Duodenal mucosa (tissue), 2 donors: ENCODE measurements around the gene FLNB.

Source experiments
- H3K27ac ChIP-seq: one replicate; pipeline ENCODE4 v1.7.0; 2013; ENCODE audit warnings: low read depth, low read length
- H3K27me3 ChIP-seq, 2 donors: one replicate each; pipeline ENCODE4 v1.7.0; 2013; ENCODE audit warnings: low read length in 2 of 2, control low read depth in 1 of 2; ENCODE audit not compliant: insufficient read depth in 2 of 2, control insufficient read depth in 1 of 2
- H3K36me3 ChIP-seq, 2 donors: one replicate each; pipeline ENCODE4 v1.7.0; 2013; ENCODE audit warnings: low read length in 2 of 2, control low read depth in 1 of 2; ENCODE audit not compliant: insufficient read depth in 2 of 2, control insufficient read depth in 1 of 2
- H3K4me1 ChIP-seq, 2 donors: one replicate each; pipeline ENCODE4 v1.7.0; 2013; ENCODE audit warnings: low read length in 2 of 2, control low read depth in 1 of 2; ENCODE audit not compliant: insufficient read depth in 2 of 2, control insufficient read depth in 1 of 2
- H3K4me3 ChIP-seq, 2 donors: one replicate each; pipeline ENCODE4 v1.7.0; 2013; ENCODE audit warnings: low read length in 2 of 2, low read depth in 1 of 2
- H3K9ac ChIP-seq, 2 donors: one replicate each; pipeline ENCODE4 v1.7.0; 2013; ENCODE audit warnings: low read length in 2 of 2, low read depth in 1 of 2
- H3K9me3 ChIP-seq, 2 donors: one replicate each; pipeline ENCODE4 v1.7.0; 2013; ENCODE audit warnings: low read length in 2 of 2, control low read depth in 1 of 2; ENCODE audit not compliant: control insufficient read depth in 1 of 2

FLNB gene

GRCh38 chr3:58084166-58084565 lies 75.9 kb downstream of the FLNB start:
- no peaks in the 10 kb centered on the region for H3K9me3 ChIP-seq
- peaks cover 28 to 45% of the 10 kb centered on the region in 2 donors for H3K36me3 ChIP-seq
- H3K27ac ChIP-seq: no peak overlapping the region
- H3K4me3 ChIP-seq: no peak overlapping the region
- peaks cover 0 to 7% of the 10 kb centered on the region in 2 donors for H3K4me1 ChIP-seq
- no peak overlapping the region for H3K9ac ChIP-seq
- no peaks in the 10 kb centered on the region for H3K27me3 ChIP-seq

- Histone ChIP-seq H3K27me3 (no peaks in the 10 kb centered on the region), H3K9me3 (no peaks in the 10 kb centered on the region), H3K27ac (no peak overlapping the region), H3K4me1 (peaks cover 0 to 7% of the 10 kb centered on the region in 2 donors), H3K4me3 (no peak overlapping the region), H3K9ac (no peak overlapping the region), H3K36me3 (peaks cover 21 to 38% of the 10 kb centered on the region in 2 donors)
Observed at GRCh38 chr3:58084788-58085543, 76.7 kb downstream of the FLNB start.

GRCh38 chr3:58085616-58086015 lies 77.4 kb downstream of the FLNB start:
- Histone ChIP-seq H3K27ac (no peak overlapping the region), H3K4me1 (peaks cover 0 to 7% of the 10 kb centered on the region in 2 donors), H3K4me3 (no peak overlapping the region), H3K36me3 (peaks cover 20 to 36% of the 10 kb centered on the region in 2 donors), H3K9me3 (no peaks in the 10 kb centered on the region), H3K9ac (no peak overlapping the region), H3K27me3 (no peaks in the 10 kb centered on the region)

GRCh38 chr3:58088501-58088900 lies 80.3 kb downstream of the FLNB start:
- H3K9ac ChIP-seq: no peak overlapping the region
- no peaks in the 10 kb centered on the region for H3K27me3 ChIP-seq
- no peak overlapping the region for H3K27ac ChIP-seq
- no peaks in the 10 kb centered on the region for H3K9me3 ChIP-seq
- no peak overlapping the region for H3K4me3 ChIP-seq
- H3K4me1 ChIP-seq: peaks cover 0 to 7% of the 10 kb centered on the region in 2 donors
- H3K36me3 ChIP-seq: peaks cover 12 to 20% of the 10 kb centered on the region in 2 donors

- Histone ChIP-seq H3K36me3 (peaks cover 12 to 33% of the 10 kb centered on the region in 2 donors), H3K4me3 (no peak overlapping the region), H3K27me3 (no peaks in the 10 kb centered on the region), H3K27ac (no peak overlapping the region), H3K4me1 (peaks cover 0 to 4% of the 10 kb centered on the region in 2 donors), H3K9ac (no peak overlapping the region), H3K9me3 (no peaks in the 10 kb centered on the region)
Observed at GRCh38 chr3:58090351-58090750, 82.1 kb downstream of the FLNB start.

DNA sequence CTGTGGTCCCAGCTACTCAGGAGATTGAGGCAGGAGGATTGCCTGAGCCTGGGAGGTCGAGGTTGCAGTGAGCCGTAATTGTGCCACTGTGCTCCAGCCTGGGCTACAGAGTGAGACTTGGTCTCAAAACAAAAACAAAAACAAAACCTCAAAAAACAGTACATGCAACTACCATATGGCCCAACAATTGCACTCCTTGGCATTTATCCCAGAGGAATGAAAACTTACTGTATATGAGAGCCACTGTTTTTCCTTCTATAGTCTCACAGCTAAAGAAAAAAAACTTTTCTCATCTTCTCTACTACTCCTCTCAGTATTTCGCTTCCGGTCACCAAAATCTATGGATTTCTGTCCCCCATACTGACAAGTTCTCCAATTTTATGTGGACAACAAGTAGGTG lies 84.3 kb downstream of the FLNB start:
- no peaks in the 10 kb centered on the region for H3K4me1 ChIP-seq
- no peak overlapping the region for H3K27ac ChIP-seq
- no peak overlapping the region for H3K9ac ChIP-seq
- H3K36me3 ChIP-seq: peaks cover 20 to 49% of the 10 kb centered on the region in 2 donors
- no peaks in the 10 kb centered on the region for H3K9me3 ChIP-seq
- H3K4me3 ChIP-seq: no peak overlapping the region
- H3K27me3 ChIP-seq: no peaks in the 10 kb centered on the region

- Histone ChIP-seq H3K4me1 (no peaks in the 10 kb centered on the region), H3K27ac (no peak overlapping the region), H3K36me3 (peaks cover 22 to 53% of the 10 kb centered on the region in 2 donors), H3K4me3 (no peak overlapping the region), H3K9ac (no peak overlapping the region), H3K27me3 (no peaks in the 10 kb centered on the region), H3K9me3 (no peaks in the 10 kb centered on the region)
Observed at GRCh38 chr3:58093574-58094195, 85.5 kb downstream of the FLNB start.

DNA sequence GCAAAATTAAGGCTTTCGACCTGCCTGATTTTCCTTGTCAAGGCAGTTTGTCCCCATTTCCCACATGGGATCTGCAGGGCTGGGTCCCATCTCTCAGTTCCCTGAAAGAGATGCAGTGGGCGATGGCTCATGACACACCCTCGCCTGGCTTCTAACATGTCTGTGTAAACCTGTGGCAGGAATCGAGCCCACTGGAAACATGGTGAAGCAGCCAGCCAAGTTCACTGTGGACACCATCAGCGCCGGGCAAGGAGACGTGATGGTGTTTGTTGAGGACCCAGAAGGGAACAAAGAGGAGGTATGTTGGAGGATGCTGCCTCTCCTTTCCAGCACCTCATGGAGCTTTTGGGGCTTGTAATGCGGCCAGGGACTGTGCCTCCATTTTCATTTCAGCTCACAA lies 86.4 kb downstream of the FLNB start:
- H3K36me3 ChIP-seq: peaks cover 25 to 59% of the 10 kb centered on the region in 2 donors
- H3K27me3 ChIP-seq: no peaks in the 10 kb centered on the region
- H3K4me3 ChIP-seq: no peak overlapping the region
- H3K27ac ChIP-seq: no peak overlapping the region
- H3K4me1 ChIP-seq: no peaks in the 10 kb centered on the region
- no peak overlapping the region for H3K9ac ChIP-seq
- H3K9me3 ChIP-seq: no peaks in the 10 kb centered on the region

DNA sequence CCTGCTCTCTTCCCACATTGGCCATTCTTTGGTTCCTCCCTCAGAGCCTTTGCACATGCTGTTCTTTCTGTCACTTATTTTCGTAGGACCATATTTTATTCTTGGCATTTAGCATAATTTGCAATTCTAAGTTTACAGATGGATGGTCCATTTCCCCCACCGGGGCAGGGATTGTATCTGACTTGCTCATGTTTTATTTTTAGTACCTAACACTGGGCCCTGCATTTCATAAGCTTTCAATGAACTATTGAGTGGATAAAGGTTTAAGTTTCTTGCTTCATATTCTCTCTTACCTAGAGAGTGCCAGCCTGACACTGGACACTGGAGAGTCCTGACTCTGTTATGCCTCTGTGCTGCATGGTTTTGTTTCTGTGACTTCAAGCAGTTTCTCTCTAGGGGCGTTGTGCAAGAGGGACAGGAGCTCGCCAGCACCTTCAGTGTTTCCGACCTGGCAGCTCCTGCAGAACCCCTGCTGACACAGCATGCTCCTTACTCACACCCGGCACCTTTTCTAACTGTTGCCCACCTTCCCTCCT lies 87.4 kb downstream of the FLNB start:
- Histone ChIP-seq H3K4me1 (no peaks in the 10 kb centered on the region), H3K9me3 (no peaks in the 10 kb centered on the region), H3K9ac (no peak overlapping the region), H3K27ac (no peak overlapping the region), H3K4me3 (no peak overlapping the region), H3K27me3 (no peaks in the 10 kb centered on the region), H3K36me3 (peaks cover 26 to 63% of the 10 kb centered on the region in 2 donors)

DNA sequence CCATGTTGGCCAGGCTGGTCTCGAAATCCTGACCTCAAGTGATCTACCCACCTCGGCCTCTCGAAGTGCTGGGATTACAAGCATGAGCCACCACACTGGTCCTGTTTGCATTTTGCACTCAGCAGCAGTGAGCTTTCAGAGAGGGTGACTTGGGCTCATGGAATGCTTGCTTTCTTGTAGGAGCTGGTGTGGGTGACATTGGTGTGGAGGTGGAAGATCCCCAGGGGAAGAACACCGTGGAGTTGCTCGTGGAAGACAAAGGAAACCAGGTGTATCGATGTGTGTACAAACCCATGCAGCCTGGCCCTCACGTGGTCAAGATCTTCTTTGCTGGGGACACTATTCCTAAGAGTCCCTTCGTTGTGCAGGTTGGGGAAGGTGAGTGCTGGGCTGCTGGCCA lies 90.3 kb downstream of the FLNB start:
- H3K27me3 ChIP-seq: no peaks in the 10 kb centered on the region
- H3K4me3 ChIP-seq: no peak overlapping the region
- no peak overlapping the region for H3K9ac ChIP-seq
- H3K4me1 ChIP-seq: peaks cover 0 to 8% of the 10 kb centered on the region in 2 donors
- H3K27ac ChIP-seq: no peak overlapping the region
- peaks cover 47 to 90% of the 10 kb centered on the region in 2 donors for H3K36me3 ChIP-seq
- H3K9me3 ChIP-seq: no peaks in the 10 kb centered on the region
